Spleen (tissue), 7 donors: ENCODE data around the gene XPO4.

Experiments used
- CTCF ChIP-seq, 11 experiments: fragments of 200-600 bp in 7 of 11; fragments of 450-650 bp in 4 of 11; sonication (generic) in 4 of 11; IDR thresholded peaks in 8 of 11; conservative IDR thresholded peaks in 3 of 11; 1 replicate in 7 of 11; 2 replicates in 4 of 11; pipeline versions ENCODE4 v1.4.0 to v1.8.0; 2016 to 2021; ENCODE audit warnings: antibody characterized with exemption in 11 of 11, inconsistent platforms in 4 of 11, mild to moderate bottlenecking in 1 of 11
- POLR2A ChIP-seq, 3 donors: fragments of 450-650 bp; IDR thresholded peaks; one replicate each; pipeline ENCODE4 v1.5.1; 2017; ENCODE audit warnings: antibody characterized with exemption in 3 of 3, mild to moderate bottlenecking in 1 of 3
- POLR2AphosphoS5 ChIP-seq, 3 donors: sonication (generic); formaldehyde crosslinking; IDR thresholded peaks; one replicate each; pipeline ENCODE4 v1.5.1; 2017; ENCODE audit warnings: antibody characterized with exemption in 3 of 3
- donor health status: DM: no; HTN: no; CAD: no; lungs with moderate emphysema.
- donor health status: DM: no; HTN: no; CAD: no.
- donor health status: DM: no; HTN: no; CAD: no.

GRCh38 chr13:20891768-20892167 lies 10.8 kb downstream of the XPO4 start:
- TF ChIP-seq POLR2A (IDR thresholded peaks at IDR 0.05) (no peak), CTCF (IDR thresholded peaks at IDR 0.05 in 8 of 11, conservative IDR thresholded peaks at IDR 0.05 in 3 of 11) (no peak), POLR2AphosphoS5 (IDR thresholded peaks at IDR 0.05) (no peak)
